ENCODE measurements around the gene RUNX3. TPM values are rescaled to one million over a fixed set of nuclear protein-coding genes. Genes with fewer than 3 reads are reported as not detected.
"Not testable (repeated sequence)": the region's sequence is repeated elsewhere in the genome, so short reads cannot be mapped to it uniquely, and the experiment has no call there.

Gene RUNX3
- total and polyA plus RNA-seq, 4 donors = 1.7 to 9.0 (median 4.5) TPM

DNA sequence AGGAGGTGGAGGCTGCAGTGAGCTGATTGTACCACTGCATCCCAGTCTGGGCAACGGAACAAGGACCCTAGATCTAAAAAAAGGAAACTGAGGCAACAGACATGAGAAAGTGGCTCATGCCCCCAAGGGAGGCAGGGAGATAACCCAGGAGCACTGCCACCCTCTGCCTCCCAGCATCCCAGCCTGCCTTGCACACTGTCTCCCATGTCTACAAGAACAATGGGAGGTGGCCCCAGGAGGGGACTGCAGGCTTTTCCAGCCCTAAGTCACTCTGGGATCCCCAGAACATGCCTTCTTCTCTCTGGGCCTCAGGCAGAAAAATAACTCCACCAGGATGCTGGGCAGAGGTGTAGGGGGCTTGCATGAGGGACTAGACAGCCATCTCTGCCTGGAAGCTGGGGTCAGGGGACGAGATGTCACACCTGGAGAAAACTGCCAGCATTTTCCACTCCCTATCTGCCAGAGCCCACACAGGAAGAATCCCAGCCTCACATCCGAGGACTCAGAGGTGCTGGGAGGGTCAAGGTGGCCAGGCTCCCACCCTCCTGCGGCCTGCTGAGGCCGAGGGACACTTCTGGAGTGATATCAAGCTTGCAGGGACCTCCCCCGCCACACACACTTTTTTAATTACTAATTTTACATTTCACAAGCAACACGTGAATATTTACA is 21.4 kb downstream of the RUNX3 start:
- H3K9ac ChIP-seq (ENCODE audit: insufficient read depth in 1 of 2, low read length in 2 of 2) = no peak overlapping the region
- peaks cover 0 to 3% (median 0%) of the 10 kb centered on the region in 4 donors for H3K36me3 ChIP-seq (ENCODE audit: control insufficient read depth in 4 of 4, insufficient read depth in 4 of 4, low read length in 4 of 4)
- no peak for DNase-seq
- H3K27me3 ChIP-seq (ENCODE audit: control insufficient read depth in 3 of 3, insufficient read depth in 3 of 3, low read length in 2 of 3) = no peaks in the 10 kb centered on the region
- H3K4me1 ChIP-seq (ENCODE audit: control insufficient read depth in 5 of 5, insufficient read depth in 5 of 5, low read length in 5 of 5) = peaks cover 0 to 9% (median 3%) of the 10 kb centered on the region in 5 donors
- H3K9me3 ChIP-seq (ENCODE audit: control insufficient read depth in 4 of 4, insufficient read depth in 3 of 4, low read length in 3 of 4) = peaks cover 0 to 3% (median 0%) of the 10 kb centered on the region in 4 donors
- TF ChIP-seq, protein P1, sequence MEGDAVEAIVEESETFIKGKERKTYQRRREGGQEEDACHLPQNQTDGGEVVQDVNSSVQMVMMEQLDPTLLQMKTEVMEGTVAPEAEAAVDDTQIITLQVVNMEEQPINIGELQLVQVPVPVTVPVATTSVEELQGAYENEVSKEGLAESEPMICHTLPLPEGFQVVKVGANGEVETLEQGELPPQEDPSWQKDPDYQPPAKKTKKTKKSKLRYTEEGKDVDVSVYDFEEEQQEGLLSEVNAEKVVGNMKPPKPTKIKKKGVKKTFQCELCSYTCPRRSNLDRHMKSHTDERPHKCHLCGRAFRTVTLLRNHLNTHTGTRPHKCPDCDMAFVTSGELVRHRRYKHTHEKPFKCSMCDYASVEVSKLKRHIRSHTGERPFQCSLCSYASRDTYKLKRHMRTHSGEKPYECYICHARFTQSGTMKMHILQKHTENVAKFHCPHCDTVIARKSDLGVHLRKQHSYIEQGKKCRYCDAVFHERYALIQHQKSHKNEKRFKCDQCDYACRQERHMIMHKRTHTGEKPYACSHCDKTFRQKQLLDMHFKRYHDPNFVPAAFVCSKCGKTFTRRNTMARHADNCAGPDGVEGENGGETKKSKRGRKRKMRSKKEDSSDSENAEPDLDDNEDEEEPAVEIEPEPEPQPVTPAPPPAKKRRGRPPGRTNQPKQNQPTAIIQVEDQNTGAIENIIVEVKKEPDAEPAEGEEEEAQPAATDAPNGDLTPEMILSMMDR (IDR thresholded peaks at IDR 0.05; ENCODE audit: control extremely low read depth, extremely low read depth) = no peak
- H3K4me3 ChIP-seq = no peak overlapping the region
- ATAC-seq (ENCODE audit: insufficient read depth, low FRiP score) = no peak
- 81 to 90% methylated on average over 7 of the region's 7 CpGs for WGBS, 2 donors
- no peak overlapping the region for H3K27ac ChIP-seq (ENCODE audit: low read depth in 1 of 2, low read length in 1 of 2)

DNA sequence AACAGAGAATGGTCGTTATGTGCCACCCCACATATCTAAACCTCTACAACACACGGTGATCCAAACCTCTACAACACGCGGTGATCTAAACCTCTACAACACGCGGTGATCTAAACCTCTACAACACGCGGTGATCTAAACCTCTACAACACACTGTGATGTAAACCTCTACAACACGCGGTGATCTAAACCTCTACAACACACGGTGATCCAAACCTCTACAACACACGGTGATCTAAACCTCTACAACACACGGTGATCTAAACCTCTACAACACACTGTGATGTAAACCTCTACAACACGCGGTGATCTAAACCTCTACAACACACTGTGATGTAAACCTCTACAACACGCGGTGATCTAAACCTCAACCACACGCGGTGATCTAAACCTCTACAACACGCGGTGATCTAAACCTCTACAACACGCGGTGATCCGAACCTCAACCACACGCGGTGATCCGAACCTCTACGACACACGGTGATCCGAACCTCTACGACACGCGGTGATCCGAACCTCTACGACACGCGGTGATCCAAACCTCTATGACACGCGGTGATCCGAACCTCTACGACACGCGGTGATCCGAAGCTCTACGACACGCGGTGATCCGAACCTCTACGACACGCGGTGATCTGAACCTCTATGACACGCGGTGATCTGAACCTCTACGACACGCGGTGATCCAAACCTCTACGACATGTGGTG is 22.3 kb downstream of the RUNX3 start:
- not testable (repeated sequence) for H3K9ac ChIP-seq (ENCODE audit: insufficient read depth in 1 of 2, low read length in 2 of 2); H3K27me3 ChIP-seq (ENCODE audit: control insufficient read depth in 3 of 3, insufficient read depth in 3 of 3, low read length in 2 of 3); H3K36me3 ChIP-seq (ENCODE audit: control insufficient read depth in 4 of 4, insufficient read depth in 4 of 4, low read length in 4 of 4); H3K9me3 ChIP-seq (ENCODE audit: control insufficient read depth in 4 of 4, insufficient read depth in 3 of 4, low read length in 3 of 4); H3K4me3 ChIP-seq; H3K27ac ChIP-seq (ENCODE audit: low read depth in 1 of 2, low read length in 1 of 2); H3K4me1 ChIP-seq (ENCODE audit: control insufficient read depth in 5 of 5, insufficient read depth in 5 of 5, low read length in 5 of 5); ATAC-seq (ENCODE audit: insufficient read depth, low FRiP score)
- 96 to 97% methylated on average over 57 of the region's 57 CpGs for WGBS, 2 donors
- DNase-seq = peak in 1 of 3 donors; percentile 3

DNA sequence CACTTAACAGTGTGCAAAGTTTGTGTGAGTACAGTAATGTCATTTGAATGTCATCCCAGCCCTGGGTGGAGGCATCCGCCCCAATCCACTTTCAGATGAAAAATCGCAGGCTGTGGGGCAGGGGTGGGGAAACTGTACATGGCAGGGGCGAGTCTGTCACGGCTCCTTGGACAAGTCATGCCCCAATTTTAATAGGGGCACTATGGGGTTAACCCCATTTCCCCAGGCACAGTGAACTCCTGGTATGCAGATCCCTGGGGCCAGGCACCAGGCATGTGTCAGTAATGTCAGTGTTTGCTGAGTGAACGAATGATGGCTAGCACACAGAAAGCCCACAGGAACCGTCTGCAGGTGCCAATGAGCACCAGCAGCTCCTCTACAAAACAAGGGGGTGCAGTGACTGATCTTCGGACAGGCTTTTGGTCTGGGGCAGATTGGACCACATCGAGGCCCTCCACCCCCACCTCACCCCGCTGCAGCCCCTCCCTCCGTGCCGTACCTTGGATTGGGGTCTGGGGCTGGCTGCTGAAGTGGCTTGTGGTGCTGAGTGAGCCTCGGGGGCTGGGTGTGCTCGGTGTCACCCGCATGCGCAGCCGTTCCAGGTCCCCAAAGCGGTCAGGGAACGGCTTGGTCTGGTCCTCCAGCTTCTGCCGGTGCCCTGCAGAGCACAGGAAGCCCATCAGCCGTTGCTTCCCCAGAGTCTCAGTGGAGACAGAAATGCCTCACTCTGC is 23.2 kb downstream of the RUNX3 start:
- no peak overlapping the region for H3K9ac ChIP-seq (ENCODE audit: insufficient read depth in 1 of 2, low read length in 2 of 2)
- no peak overlapping the region for H3K4me3 ChIP-seq
- peaks cover 0 to 3% (median 0%) of the 10 kb centered on the region in 4 donors for H3K36me3 ChIP-seq (ENCODE audit: control insufficient read depth in 4 of 4, insufficient read depth in 4 of 4, low read length in 4 of 4)
- H3K27me3 ChIP-seq (ENCODE audit: control insufficient read depth in 3 of 3, insufficient read depth in 3 of 3, low read length in 2 of 3) = no peaks in the 10 kb centered on the region
- no peak overlapping the region for H3K27ac ChIP-seq (ENCODE audit: low read depth in 1 of 2, low read length in 1 of 2)
- H3K4me1 ChIP-seq (ENCODE audit: control insufficient read depth in 5 of 5, insufficient read depth in 5 of 5, low read length in 5 of 5) = peaks cover 0 to 4% (median 1%) of the 10 kb centered on the region in 5 donors
- H3K9me3 ChIP-seq (ENCODE audit: control insufficient read depth in 4 of 4, insufficient read depth in 3 of 4, low read length in 3 of 4) = peaks cover 0 to 3% (median 0%) of the 10 kb centered on the region in 4 donors
- DNase-seq (peak in 1 of 3 donors; percentile 11), ATAC-seq (ENCODE audit: insufficient read depth, low FRiP score) (no peak)
- TF ChIP-seq, protein P1 (IDR thresholded peaks at IDR 0.05; ENCODE audit: control extremely low read depth, extremely low read depth) = no peak
- 91 to 94% methylated on average over 20 of the region's 20 CpGs for WGBS, 2 donors
